Ovary (tissue), 9 donors: ENCODE results near the gene SLC22A23. TPM values are rescaled to one million over a fixed set of nuclear protein-coding genes. Genes with fewer than 3 reads are reported as not detected.

Experiments
- DNase-seq, 5 donors: peaks; one replicate each; pipeline ENCODE4 v3.0.0-alpha.2; 2019 to 2020
- H3K27ac ChIP-seq, 2 donors: fragments of 200-600 bp; one replicate each; pipeline versions ENCODE4 v1.5.1 to v1.8.0; 2019 to 2022
- H3K27me3 ChIP-seq: fragments of 200-600 bp; one replicate; pipeline ENCODE4 v1.8.0; 2022
- H3K36me3 ChIP-seq: fragments of 200-600 bp; sonication (generic); one replicate; pipeline ENCODE4 v1.5.1; 2019
- H3K4me1 ChIP-seq: one replicate; pipeline ENCODE4 v1.8.1; 2013; ENCODE audit warnings: mild to moderate bottlenecking, moderate library complexity; ENCODE audit not compliant: insufficient read depth
- H3K4me3 ChIP-seq: fragments of 200-600 bp; sonication (generic); one replicate; pipeline ENCODE4 v1.5.1; 2017
- H3K9me3 ChIP-seq, 2 donors: fragments of 200-600 bp in 1 of 2; sonication (generic) in 1 of 2; one replicate each; pipeline versions ENCODE4 v1.5.1 to v1.8.1; 2013 to 2019; ENCODE audit warnings: mild to moderate bottlenecking in 1 of 2, moderate library complexity in 1 of 2
- CTCF ChIP-seq, 3 donors: fragments of 450-650 bp in 2 of 3; fragments of 200-600 bp in 1 of 3; IDR thresholded peaks; one replicate each; pipeline versions ENCODE4 v1.5.1 to v1.8.0; 2016 to 2022; ENCODE audit warnings: antibody characterized with exemption in 3 of 3, mild to moderate bottlenecking in 1 of 3
- EP300 ChIP-seq: sonication (generic); formaldehyde crosslinking; IDR thresholded peaks from one replicate; pipeline ENCODE4 v1.6.1; 2017; ENCODE audit warnings: antibody characterized with exemption
- POLR2A ChIP-seq: fragments of 450-650 bp; IDR thresholded peaks from one replicate; pipeline ENCODE4 v1.6.1; 2017; ENCODE audit warnings: antibody characterized with exemption, mild to moderate bottlenecking, moderate library complexity
- WGBS, 3 donors: extraction: QIAGEN DNeasy Blood & Tissue Kit in 1 of 3; methylation state at CpG; one replicate each; pipeline versions ENCODE4 v1.1.5 to v1.1.7; 2013 to 2017; 5-methylcytosine and 5-hydroxymethylcytosine counted together
- intact Hi-C, 4 donors: fragments of 100-400 bp; cut with DNase I; formaldehyde crosslinking; loops; one replicate each; pipeline versions ENCODE4 v1.11.0 to v1.15.1; 2022 to 2023
- polyA plus RNA-seq, 2 donors: library from polyadenylated mRNA; stranded (reverse); fragments of 200-250 nt in 1 of 2; fragments of 350-450 nt in 1 of 2; fragmentation: Illumina TruSeq in 1 of 2; extraction: RNeasy Lipid Tissue Mini Kit (QIAGEN cat#74804) in 1 of 2; gene quantifications; one replicate each; pipeline ENCODE4 v1.2.3, GENCODE V29; 2013 to 2014
- total RNA-seq, 7 donors: library from RNA; depleted of rRNA in 2 of 7; stranded (reverse); fragments of >200 nt in 2 of 7; fragmentation: NEBNext Ultra II Directional in 3 of 7; extraction: Animal tissue kit (Norgen Biotek cat#: 25700) in 3 of 7; gene quantifications; one replicate each; pipeline versions ENCODE4 v1.1.0 to v1.2.4, GENCODE V29; 2016 to 2023
- donor health status: DM: no; HTN: no; CAD: no; lungs with moderate emphysema.
- donor health status: DM: no; HTN: no; CAD: no.
- donor health status: Bipolar disorder and iron deficiency.
- donor health status: DM: yes; HTN: yes; CAD: no.
- donor health status: DM: no; HTN: no; CAD: no.
- donor health status: DM: yes; HTN: yes; CAD: no.

The SLC22A23 gene
- total and polyA plus RNA-seq, 9 donors: 2.3 to 31.0 (median 5.2) TPM

GRCh38 chr6:3383525-3383924 is 73.3 kb downstream of the SLC22A23 start:
- intact Hi-C loops: no loop called here
- Histone ChIP-seq H3K27ac (no peak overlapping the region), H3K4me1 (no peaks in the 10 kb centered on the region), H3K36me3 (no peaks in the 10 kb centered on the region), H3K27me3 (no peaks in the 10 kb centered on the region), H3K9me3 (no peaks in the 10 kb centered on the region), H3K4me3 (no peak overlapping the region)
- no peak for DNase-seq
- WGBS, 3 donors: 43 to 63% (median 55%) methylated on average over 8 of the region's 8 CpGs
- TF ChIP-seq EP300 (no peak), CTCF (IDR thresholded peaks at IDR 0.05) (no peak), POLR2A (no peak)

- TF ChIP-seq EP300 (no peak), POLR2A (no peak), CTCF (IDR thresholded peaks at IDR 0.05) (no peak)
- Histone ChIP-seq H3K36me3 (no peaks in the 10 kb centered on the region), H3K4me3 (no peak overlapping the region), H3K27ac (no peak overlapping the region), H3K27me3 (no peaks in the 10 kb centered on the region), H3K9me3 (no peaks in the 10 kb centered on the region), H3K4me1 (no peaks in the 10 kb centered on the region)
- 57 to 73% (median 60%) methylated on average over 8 of the region's 8 CpGs for WGBS, 3 donors
- DNase-seq: no peak
- intact Hi-C loops: no loop called here
Observed at GRCh38 chr6:3382326-3383279, 74.2 kb downstream of the SLC22A23 start.

GRCh38 chr6:3381233-3381921 is 75.5 kb downstream of the SLC22A23 start:
- no peak for TF ChIP-seq POLR2A
- TF ChIP-seq CTCF (IDR thresholded peaks at IDR 0.05): no peak
- DNase-seq: no peak
- no peaks in the 10 kb centered on the region for H3K9me3 ChIP-seq
- intact Hi-C loops: no loop called here
- no peaks in the 10 kb centered on the region for H3K27me3 ChIP-seq
- H3K4me3 ChIP-seq: no peak overlapping the region
- no peaks in the 10 kb centered on the region for H3K36me3 ChIP-seq
- H3K27ac ChIP-seq: no peak overlapping the region
- H3K4me1 ChIP-seq: no peaks in the 10 kb centered on the region
- 77 to 83% (median 79%) methylated on average over 6 of the region's 6 CpGs for WGBS, 3 donors

- no peaks in the 10 kb centered on the region for H3K4me1 ChIP-seq
- 88 to 92% (median 88%) methylated on average over 11 of the region's 11 CpGs for WGBS, 3 donors
- no peak for DNase-seq
Observed at GRCh38 chr6:3380344-3381232, 76.3 kb downstream of the SLC22A23 start.

More at GRCh38 chr6:3380344-3381232, 76.3 kb downstream of the SLC22A23 start:
- no peak for TF ChIP-seq POLR2A
- Histone ChIP-seq H3K27me3 (no peaks in the 10 kb centered on the region), H3K4me3 (no peak overlapping the region), H3K9me3 (no peaks in the 10 kb centered on the region), H3K27ac (no peak overlapping the region), H3K36me3 (no peaks in the 10 kb centered on the region)
- intact Hi-C loops: no loop called here
